B cell (primary cell): ENCODE data around the gene CSNK1E.

Source experiments
- EZH2 ChIP-seq: IDR thresholded peaks from 2 replicates; pipeline ENCODE4 v1.6.1; 2012; ENCODE audit warnings: borderline replicate concordance, low read depth, mild to moderate bottlenecking, moderate library complexity, low read length; ENCODE audit not compliant: insufficient read depth, poor library complexity, severe bottlenecking
- TF ChIP-seq, protein P1 (sequence below): fragments of 200-600 bp; IDR thresholded peaks from one replicate; pipeline ENCODE4 v1.8.0; 2022; ENCODE audit warnings: antibody characterized with exemption, mild to moderate bottlenecking

DNA sequence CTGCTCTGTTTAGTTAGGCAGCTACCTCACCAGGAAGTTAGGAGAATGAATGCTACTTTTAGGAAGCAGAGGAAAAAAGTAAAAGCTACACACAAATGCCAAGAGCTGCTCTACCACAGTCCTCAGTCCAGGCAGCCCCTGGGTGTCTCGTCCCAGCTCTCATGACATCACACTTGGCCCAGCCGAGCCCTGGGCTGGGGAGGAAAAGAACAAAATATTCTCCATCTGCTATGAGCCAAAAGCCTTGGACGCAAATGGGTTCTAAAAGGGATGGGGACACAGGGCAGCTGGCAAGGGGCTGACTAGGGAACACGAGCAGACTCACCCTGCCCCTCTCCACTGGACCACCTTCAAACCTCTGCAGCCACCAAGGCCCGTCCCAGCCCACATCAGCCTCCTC, 70.5 kb downstream of the CSNK1E start:
- TF ChIP-seq, protein P1, sequence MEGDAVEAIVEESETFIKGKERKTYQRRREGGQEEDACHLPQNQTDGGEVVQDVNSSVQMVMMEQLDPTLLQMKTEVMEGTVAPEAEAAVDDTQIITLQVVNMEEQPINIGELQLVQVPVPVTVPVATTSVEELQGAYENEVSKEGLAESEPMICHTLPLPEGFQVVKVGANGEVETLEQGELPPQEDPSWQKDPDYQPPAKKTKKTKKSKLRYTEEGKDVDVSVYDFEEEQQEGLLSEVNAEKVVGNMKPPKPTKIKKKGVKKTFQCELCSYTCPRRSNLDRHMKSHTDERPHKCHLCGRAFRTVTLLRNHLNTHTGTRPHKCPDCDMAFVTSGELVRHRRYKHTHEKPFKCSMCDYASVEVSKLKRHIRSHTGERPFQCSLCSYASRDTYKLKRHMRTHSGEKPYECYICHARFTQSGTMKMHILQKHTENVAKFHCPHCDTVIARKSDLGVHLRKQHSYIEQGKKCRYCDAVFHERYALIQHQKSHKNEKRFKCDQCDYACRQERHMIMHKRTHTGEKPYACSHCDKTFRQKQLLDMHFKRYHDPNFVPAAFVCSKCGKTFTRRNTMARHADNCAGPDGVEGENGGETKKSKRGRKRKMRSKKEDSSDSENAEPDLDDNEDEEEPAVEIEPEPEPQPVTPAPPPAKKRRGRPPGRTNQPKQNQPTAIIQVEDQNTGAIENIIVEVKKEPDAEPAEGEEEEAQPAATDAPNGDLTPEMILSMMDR = no peak
- no peak for TF ChIP-seq EZH2
